NCI-H748 treated with DMSO at 0.1 percent for 48 hours (cell line): ENCODE results near the gene CCDC28A.

Experiments
- DNase-seq: peaks from one replicate; lab custom pipeline; 2025; lab: John Stamatoyannopoulos, UW

Gene CCDC28A

DNA sequence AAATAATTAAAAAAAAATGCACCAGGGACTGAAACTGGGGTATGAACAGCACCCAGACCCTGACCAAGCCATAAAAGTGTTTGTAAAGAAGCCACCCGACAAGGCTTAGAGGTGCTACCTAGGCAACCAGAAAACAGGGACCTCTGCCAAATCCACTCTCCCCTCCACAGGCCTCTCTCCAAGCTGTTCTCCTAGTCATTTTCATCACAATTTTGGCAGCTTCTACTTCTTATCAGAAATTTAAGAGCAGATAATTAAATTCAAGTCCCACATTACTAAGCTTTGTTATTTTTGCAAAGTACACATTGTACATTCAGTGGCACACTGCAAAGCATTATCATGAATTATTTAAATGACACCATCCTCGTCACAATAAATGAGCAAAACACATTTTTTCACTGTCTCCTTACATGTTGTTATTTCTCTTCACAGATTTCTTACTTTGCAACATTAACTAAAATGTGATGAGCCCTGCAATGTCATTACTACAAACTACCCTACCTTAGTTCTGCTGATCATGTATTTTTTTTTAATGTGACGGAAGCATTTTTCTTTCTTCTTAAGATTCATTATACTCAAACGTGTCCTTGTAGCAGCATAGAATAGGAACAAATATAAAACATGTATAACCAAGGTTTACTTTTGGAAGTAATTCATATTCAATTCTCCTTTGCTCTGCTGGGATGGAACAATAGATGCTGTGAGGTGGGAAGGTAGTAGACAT lies 60.4 kb downstream of the CCDC28A start:
- peak; percentile 76 for DNase-seq

DNA sequence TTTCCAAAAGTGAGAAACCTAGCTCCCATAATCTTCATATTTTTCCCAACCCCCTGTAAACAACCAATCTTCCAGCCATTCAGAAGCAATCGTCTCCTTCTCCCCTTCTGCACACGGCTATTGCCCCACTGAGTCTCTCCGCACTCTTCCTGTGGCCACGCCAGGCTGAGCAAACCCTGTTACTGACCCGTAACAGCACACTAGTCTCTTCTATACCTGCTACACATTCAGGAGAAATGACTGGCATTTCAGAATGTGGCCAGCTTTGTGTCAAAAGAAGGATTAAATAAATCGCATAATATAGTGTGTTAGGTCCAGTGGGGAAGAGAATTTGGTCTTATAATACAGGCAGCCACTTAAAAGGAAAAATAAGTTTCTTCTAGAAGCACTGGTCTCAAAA lies 63.7 kb downstream of the CCDC28A start:
- no peak for DNase-seq
